ENCODE measurements around the gene ZNF500.
"Not testable (repeated sequence)": the region's sequence is repeated elsewhere in the genome, so short reads cannot be mapped to it uniquely, and the experiment has no call there.

The ZNF500 gene

DNA sequence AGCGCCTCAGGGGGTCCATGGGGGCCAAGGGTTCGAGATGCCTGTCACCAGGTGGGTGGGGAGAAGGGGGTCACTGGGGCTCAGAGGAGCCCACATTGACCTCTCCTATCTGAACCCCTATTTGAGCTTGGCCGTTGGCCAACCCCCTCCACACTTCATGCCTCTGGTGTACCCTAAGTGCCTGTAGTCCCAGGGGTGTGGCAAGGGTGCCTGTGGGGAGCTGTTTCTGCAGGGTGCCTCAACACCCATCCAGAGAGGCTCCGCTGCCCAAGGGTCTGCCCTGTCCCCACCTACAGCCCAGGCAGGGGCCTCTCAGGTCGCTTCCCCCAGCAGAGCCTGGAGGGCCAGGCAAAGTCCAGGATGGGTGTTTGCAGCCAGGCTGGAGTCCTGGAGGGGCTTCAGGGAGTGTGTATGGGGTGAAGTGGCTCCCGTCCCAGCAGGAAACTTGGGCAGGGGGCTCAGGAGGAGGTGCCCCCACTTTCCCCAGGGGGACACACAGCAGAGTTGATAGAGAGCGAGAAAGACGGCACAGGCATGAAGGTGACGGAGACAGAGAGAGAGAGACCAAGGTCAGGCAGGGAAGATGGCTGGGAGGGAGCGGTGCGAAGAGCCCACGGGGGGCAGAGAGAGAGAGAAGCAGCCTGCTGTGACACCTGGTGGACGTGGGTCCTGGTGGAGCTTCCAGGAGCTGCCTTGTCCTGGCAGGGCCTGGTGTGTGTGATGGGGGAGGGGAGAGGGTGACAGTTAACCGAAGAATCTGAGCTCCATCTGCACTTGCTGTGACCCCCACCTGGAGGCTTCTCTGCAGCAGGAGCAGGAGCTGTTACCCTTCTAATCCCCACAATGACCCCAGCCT lies 20.9 kb upstream of the ZNF500 start, which contains the start of gene SEPTIN12:
Gene SEPTIN12 (minus strand): TSS at position 719 of the 856 bp plus-strand sequence. CDS start 700 bp downstream, at position 19.
- DNase-seq, result no peak
- ChIA-PET CTCF (no interaction called here), POLR2A (no interaction called here)
- no peak within 1 kb of the TSS for H3K27ac ChIP-seq (ENCODE audit: insufficient read depth in 1 of 2, low read depth in 1 of 2, low read length in 2 of 2, poor library complexity in 1 of 2, severe bottlenecking in 2 of 2)
- H3K9me3 ChIP-seq (ENCODE audit: control extremely low read depth in 1 of 5, control insufficient read depth in 4 of 5, insufficient read depth in 2 of 5, low read depth in 1 of 5, low read length in 4 of 5), result no peaks in the 10 kb centered on the region
- H3K27me3 ChIP-seq (replicated peaks in 2 of 5; ENCODE audit: control insufficient read depth in 4 of 5, insufficient read depth in 5 of 5, low read length in 4 of 5), result no peaks in the 10 kb centered on the region
- H3K4me3 ChIP-seq (ENCODE audit: control insufficient read depth in 1 of 7, extremely low read depth in 1 of 7, insufficient read depth in 4 of 7, low read depth in 2 of 7, low read length in 6 of 7), result no peak within 1 kb of the TSS
- H3K36me3 ChIP-seq (ENCODE audit: control insufficient read depth in 4 of 4, insufficient read depth in 4 of 4, low read length in 3 of 4), result no peaks in the 10 kb centered on the region
- H3K4me1 ChIP-seq (ENCODE audit: control extremely low read depth in 1 of 4, control insufficient read depth in 4 of 4, insufficient read depth in 4 of 4, low read length in 3 of 4), result no peaks in the 10 kb centered on the region
- 91% methylated on average over 10 of the region's 14 CpGs for WGBS (ENCODE audit: insufficient coverage)

DNA sequence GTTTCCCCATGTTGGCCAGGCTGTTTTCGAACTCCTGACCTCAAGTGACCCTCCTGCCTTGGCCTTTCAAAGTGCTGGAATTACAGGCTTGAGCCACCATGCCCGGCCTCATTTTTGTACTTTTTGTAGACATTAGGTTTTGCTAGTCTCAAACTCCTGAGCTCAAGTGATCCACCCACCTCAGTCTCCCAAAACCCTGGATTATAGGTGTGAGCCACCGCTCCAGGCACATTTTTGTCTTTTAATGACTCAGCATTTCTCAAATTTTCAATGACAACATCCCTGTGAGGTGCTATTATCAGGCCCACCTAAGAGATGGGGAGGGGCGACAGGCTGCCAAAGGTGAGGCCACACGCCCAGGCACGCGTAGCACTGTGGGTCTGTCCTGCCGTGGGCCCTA lies 20.1 kb upstream of the ZNF500 start:
- Histone ChIP-seq H3K4me3 (ENCODE audit: control insufficient read depth in 1 of 7, extremely low read depth in 1 of 7, insufficient read depth in 4 of 7, low read depth in 2 of 7, low read length in 6 of 7) (no peak overlapping the region), H3K9me3 (ENCODE audit: control extremely low read depth in 1 of 5, control insufficient read depth in 4 of 5, insufficient read depth in 2 of 5, low read depth in 1 of 5, low read length in 4 of 5) (no peaks in the 10 kb centered on the region), H3K27ac (ENCODE audit: insufficient read depth in 1 of 2, low read depth in 1 of 2, low read length in 2 of 2, poor library complexity in 1 of 2, severe bottlenecking in 2 of 2) (no peak overlapping the region), H3K36me3 (ENCODE audit: control insufficient read depth in 4 of 4, insufficient read depth in 4 of 4, low read length in 3 of 4) (no peaks in the 10 kb centered on the region), H3K4me1 (ENCODE audit: control extremely low read depth in 1 of 4, control insufficient read depth in 4 of 4, insufficient read depth in 4 of 4, low read length in 3 of 4) (no peaks in the 10 kb centered on the region), H3K27me3 (replicated peaks in 2 of 5; ENCODE audit: control insufficient read depth in 4 of 5, insufficient read depth in 5 of 5, low read length in 4 of 5) (no peaks in the 10 kb centered on the region)
- WGBS (ENCODE audit: insufficient coverage), result 96% methylated on average over 8 of the region's 8 CpGs
- POLR2A ChIA-PET, result no interaction called here
- DNase-seq, result no peak
- CTCF ChIA-PET, result interaction anchor here (0.9 kb wide), 1 partner anchor 10 kb away, joined by 3 read pairs; no protein-coding TSS in a partner anchor

DNA sequence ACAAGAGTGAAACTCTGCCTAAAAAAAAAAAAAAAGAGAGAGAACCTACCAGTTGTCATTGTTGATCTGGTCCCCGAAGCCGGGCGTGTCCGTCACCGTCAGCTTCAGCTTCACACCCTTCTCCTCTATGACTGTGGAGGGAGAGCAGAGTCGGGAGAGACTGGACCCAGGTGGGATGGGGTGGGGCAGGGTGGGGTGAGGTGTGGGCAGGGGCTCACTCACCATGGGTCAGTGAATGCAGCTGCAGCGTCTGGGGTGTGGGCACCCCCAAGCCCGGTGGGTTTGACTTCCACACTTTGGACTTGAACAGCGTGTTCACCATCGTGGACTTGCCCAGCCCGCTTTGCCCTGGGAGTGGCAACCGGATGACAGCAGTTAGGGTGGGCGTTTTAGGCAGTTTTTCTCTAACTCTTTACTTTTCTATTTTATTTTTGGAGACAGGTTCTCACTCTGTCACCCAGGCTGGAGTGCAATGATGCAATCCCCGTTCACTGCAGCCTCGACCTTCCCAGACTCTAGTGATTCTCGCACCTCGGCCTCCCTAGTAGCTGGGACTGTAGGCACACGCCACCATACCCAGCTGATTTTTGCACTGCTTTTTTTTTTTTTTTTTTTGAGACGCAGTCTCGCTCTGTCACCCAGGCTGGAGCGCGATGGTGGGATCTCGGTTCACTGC lies 18.9 kb upstream of the ZNF500 start:
- Histone ChIP-seq H3K27me3 (replicated peaks in 2 of 5; ENCODE audit: control insufficient read depth in 4 of 5, insufficient read depth in 5 of 5, low read length in 4 of 5) (no peaks in the 10 kb centered on the region), H3K27ac (ENCODE audit: insufficient read depth in 1 of 2, low read depth in 1 of 2, low read length in 2 of 2, poor library complexity in 1 of 2, severe bottlenecking in 2 of 2) (no peak overlapping the region), H3K36me3 (ENCODE audit: control insufficient read depth in 4 of 4, insufficient read depth in 4 of 4, low read length in 3 of 4) (no peaks in the 10 kb centered on the region), H3K4me3 (ENCODE audit: control insufficient read depth in 1 of 7, extremely low read depth in 1 of 7, insufficient read depth in 4 of 7, low read depth in 2 of 7, low read length in 6 of 7) (no peak overlapping the region), H3K9me3 (ENCODE audit: control extremely low read depth in 1 of 5, control insufficient read depth in 4 of 5, insufficient read depth in 2 of 5, low read depth in 1 of 5, low read length in 4 of 5) (no peaks in the 10 kb centered on the region), H3K4me1 (ENCODE audit: control extremely low read depth in 1 of 4, control insufficient read depth in 4 of 4, insufficient read depth in 4 of 4, low read length in 3 of 4) (no peaks in the 10 kb centered on the region)
- POLR2A ChIA-PET, result no interaction called here
- CTCF ChIA-PET, result interaction anchor here (0.6 to 0.9 kb wide), 3 partner anchors 11 to 84 kb away, joined by 3 read pairs; no protein-coding TSS in a partner anchor
- no peak for DNase-seq
- 96% methylated on average over 10 of the region's 23 CpGs for WGBS (ENCODE audit: insufficient coverage)

- H3K27ac ChIP-seq (ENCODE audit: insufficient read depth in 1 of 2, low read depth in 1 of 2, low read length in 2 of 2, poor library complexity in 1 of 2, severe bottlenecking in 2 of 2); POLR2A ChIA-PET; CTCF ChIA-PET; H3K27me3 ChIP-seq (replicated peaks in 2 of 5; ENCODE audit: control insufficient read depth in 4 of 5, insufficient read depth in 5 of 5, low read length in 4 of 5); H3K9me3 ChIP-seq (ENCODE audit: control extremely low read depth in 1 of 5, control insufficient read depth in 4 of 5, insufficient read depth in 2 of 5, low read depth in 1 of 5, low read length in 4 of 5); H3K4me1 ChIP-seq (ENCODE audit: control extremely low read depth in 1 of 4, control insufficient read depth in 4 of 4, insufficient read depth in 4 of 4, low read length in 3 of 4); H3K4me3 ChIP-seq (ENCODE audit: control insufficient read depth in 1 of 7, extremely low read depth in 1 of 7, insufficient read depth in 4 of 7, low read depth in 2 of 7, low read length in 6 of 7); H3K36me3 ChIP-seq (ENCODE audit: control insufficient read depth in 4 of 4, insufficient read depth in 4 of 4, low read length in 3 of 4); DNase-seq: not testable (repeated sequence)
- 94% methylated on average over 8 of the region's 14 CpGs for WGBS (ENCODE audit: insufficient coverage)
These were observed 17.6 kb upstream of the ZNF500 start for GRCh38 chr16:4784444-4784987.

DNA sequence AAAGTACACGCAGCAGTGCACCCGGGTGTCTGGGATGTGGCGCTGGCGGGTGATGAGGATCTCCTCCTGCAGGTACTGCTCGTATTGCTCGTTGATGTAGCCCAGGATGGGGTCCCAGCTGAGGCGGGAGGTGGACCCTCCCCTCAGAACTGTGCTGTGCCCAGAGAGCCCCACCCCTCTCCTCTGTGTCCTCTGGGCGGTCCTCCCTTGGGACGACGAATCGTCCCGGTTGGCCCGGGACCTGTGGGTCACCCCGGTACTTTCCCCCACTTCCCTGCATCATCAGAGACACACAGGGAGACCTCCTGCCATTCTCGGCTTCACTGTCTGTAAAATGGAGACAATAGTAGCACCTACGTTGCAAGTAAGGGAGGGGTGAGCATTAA lies 17.0 kb upstream of the ZNF500 start:
- CTCF ChIA-PET, result no interaction called here
- H3K36me3 ChIP-seq (ENCODE audit: control insufficient read depth in 4 of 4, insufficient read depth in 4 of 4, low read length in 3 of 4), result no peaks in the 10 kb centered on the region
- no peaks in the 10 kb centered on the region for H3K9me3 ChIP-seq (ENCODE audit: control extremely low read depth in 1 of 5, control insufficient read depth in 4 of 5, insufficient read depth in 2 of 5, low read depth in 1 of 5, low read length in 4 of 5)
- H3K4me1 ChIP-seq (ENCODE audit: control extremely low read depth in 1 of 4, control insufficient read depth in 4 of 4, insufficient read depth in 4 of 4, low read length in 3 of 4), result no peaks in the 10 kb centered on the region
- POLR2A ChIA-PET, result no interaction called here
- no peak for DNase-seq
- no peaks in the 10 kb centered on the region for H3K27me3 ChIP-seq (replicated peaks in 2 of 5; ENCODE audit: control insufficient read depth in 4 of 5, insufficient read depth in 5 of 5, low read length in 4 of 5)
- no peak overlapping the region for H3K4me3 ChIP-seq (ENCODE audit: control insufficient read depth in 1 of 7, extremely low read depth in 1 of 7, insufficient read depth in 4 of 7, low read depth in 2 of 7, low read length in 6 of 7)
- 85% methylated on average over 12 of the region's 16 CpGs for WGBS (ENCODE audit: insufficient coverage)
- no peak overlapping the region for H3K27ac ChIP-seq (ENCODE audit: insufficient read depth in 1 of 2, low read depth in 1 of 2, low read length in 2 of 2, poor library complexity in 1 of 2, severe bottlenecking in 2 of 2)

- H3K27ac ChIP-seq (ENCODE audit: insufficient read depth in 1 of 2, low read depth in 1 of 2, low read length in 2 of 2, poor library complexity in 1 of 2, severe bottlenecking in 2 of 2), result no peak overlapping the region
- no peaks in the 10 kb centered on the region for H3K27me3 ChIP-seq (replicated peaks in 2 of 5; ENCODE audit: control insufficient read depth in 4 of 5, insufficient read depth in 5 of 5, low read length in 4 of 5)
- WGBS (ENCODE audit: insufficient coverage), result 96% methylated on average over 10 of the region's 25 CpGs
- ChIA-PET POLR2A (no interaction called here), CTCF (interaction anchor here (0.6 kb wide), 1 partner anchor 9 kb away, joined by 3 read pairs; no protein-coding TSS in a partner anchor)
- H3K4me3 ChIP-seq (ENCODE audit: control insufficient read depth in 1 of 7, extremely low read depth in 1 of 7, insufficient read depth in 4 of 7, low read depth in 2 of 7, low read length in 6 of 7), result no peak overlapping the region
- DNase-seq, result no peak
- no peaks in the 10 kb centered on the region for H3K4me1 ChIP-seq (ENCODE audit: control extremely low read depth in 1 of 4, control insufficient read depth in 4 of 4, insufficient read depth in 4 of 4, low read length in 3 of 4)
- H3K9me3 ChIP-seq (ENCODE audit: control extremely low read depth in 1 of 5, control insufficient read depth in 4 of 5, insufficient read depth in 2 of 5, low read depth in 1 of 5, low read length in 4 of 5), result no peaks in the 10 kb centered on the region
- no peaks in the 10 kb centered on the region for H3K36me3 ChIP-seq (ENCODE audit: control insufficient read depth in 4 of 4, insufficient read depth in 4 of 4, low read length in 3 of 4)
These were observed 16.4 kb upstream of the ZNF500 start for GRCh38 chr16:4783251-4783950.

Measured in common myeloid progenitor, CD34-positive (primary cell).